GM12878 (cell line): ENCODE results near the gene KRT75.

ENCODE experiments used
- POLR2A ChIP-seq: IDR thresholded peaks from 2 replicates; pipeline ENCODE4 v1.6.1; 2011; ENCODE audit warnings: low read depth, mild to moderate bottlenecking, low read length
- POLR2AphosphoS5 ChIP-seq: IDR thresholded peaks from 2 replicates; pipeline ENCODE4 v1.6.1; 2011; ENCODE audit warnings: mild to moderate bottlenecking, low read length, inconsistent platforms

GRCh38 chr12:52377266-52377665, 56.9 kb downstream of the KRT75 start:
- TF ChIP-seq POLR2AphosphoS5 (no peak), POLR2A (no peak)
